Measurements from ENCODE around the gene MED12L.
A peak's percentile ranks its signal among the peaks of the same experiment; 100 is the strongest.

Gene MED12L

GRCh38 chr3:151259664-151260063 lies 174.2 kb downstream of the MED12L start:
- no peak for DNase-seq (ENCODE audit: low spot score)

- no peak for DNase-seq (ENCODE audit: low spot score)
Measured at GRCh38 chr3:151262871-151263525, 177.5 kb downstream of the MED12L start.

- DNase-seq (ENCODE audit: low spot score): no peak
Measured at GRCh38 chr3:151264605-151265004, 179.1 kb downstream of the MED12L start.

- no peak for DNase-seq (ENCODE audit: low spot score)
Measured at GRCh38 chr3:151265166-151265565, 179.7 kb downstream of the MED12L start.

- peak; percentile 67 for DNase-seq (ENCODE audit: low spot score)
Measured at GRCh38 chr3:151265866-151266265, 180.4 kb downstream of the MED12L start.

GRCh38 chr3:151267066-151267465 lies 181.6 kb downstream of the MED12L start:
- no peak for DNase-seq (ENCODE audit: low spot score)

- DNase-seq (ENCODE audit: low spot score): no peak
Measured at GRCh38 chr3:151268267-151269235, 183.1 kb downstream of the MED12L start.

GRCh38 chr3:151269631-151270030 lies 184.2 kb downstream of the MED12L start:
- no peak for DNase-seq (ENCODE audit: low spot score)

- no peak for DNase-seq (ENCODE audit: low spot score)
Measured at GRCh38 chr3:151275091-151275490, 189.6 kb downstream of the MED12L start.

- no peak for DNase-seq (ENCODE audit: low spot score)
Measured at GRCh38 chr3:151276038-151276686, 190.7 kb downstream of the MED12L start.

- no peak for DNase-seq (ENCODE audit: low spot score)
Measured at GRCh38 chr3:151276687-151277042, 191.2 kb downstream of the MED12L start.

GRCh38 chr3:151278230-151278629 lies 192.8 kb downstream of the MED12L start, which contains the start of gene P2RY14:
Gene P2RY14, minus strand, starts transcription at chr3:151278542. Its CDS starts 64,226 bp downstream, at chr3:151214316.
- peak; percentile 77 for DNase-seq (ENCODE audit: low spot score)

GRCh38 chr3:151281671-151282324 lies 196.3 kb downstream of the MED12L start:
- DNase-seq (ENCODE audit: low spot score): no peak

GRCh38 chr3:151282921-151283320 lies 197.5 kb downstream of the MED12L start:
- DNase-seq (ENCODE audit: low spot score): peak; percentile 93

GRCh38 chr3:151283387-151283786 lies 197.9 kb downstream of the MED12L start:
- no peak for DNase-seq (ENCODE audit: low spot score)

GRCh38 chr3:151283907-151284461 lies 198.5 kb downstream of the MED12L start:
- no peak for DNase-seq (ENCODE audit: low spot score)

GRCh38 chr3:151285940-151286339 lies 200.5 kb downstream of the MED12L start:
- DNase-seq (ENCODE audit: low spot score): no peak

- DNase-seq (ENCODE audit: low spot score): no peak
Measured at GRCh38 chr3:151289445-151289844, 204.0 kb downstream of the MED12L start.

GRCh38 chr3:151290673-151291072 lies 205.2 kb downstream of the MED12L start:
- DNase-seq (ENCODE audit: low spot score): peak; percentile 54

- no peak for DNase-seq (ENCODE audit: low spot score)
Measured at GRCh38 chr3:151293127-151293526, 207.7 kb downstream of the MED12L start.

- no peak for DNase-seq (ENCODE audit: low spot score)
Measured at GRCh38 chr3:151296226-151296625, 210.8 kb downstream of the MED12L start.

GRCh38 chr3:151297429-151297828 lies 212.0 kb downstream of the MED12L start:
- DNase-seq (ENCODE audit: low spot score): no peak

Measured in pons (tissue), 1 donor.